HL-60 (cell line): ENCODE data around the gene CDC42BPB.

Experiments used
- DNase-seq, 2 experiments: peaks; one replicate each; pipeline ENCODE4 v3.0.0-alpha.2; 2010 to 2020; ENCODE audit warnings: low read depth in 1 of 2, low spot score in 1 of 2
- H3K27ac ChIP-seq: fragments of 250-450 bp; sonication (Bioruptor Pico); replicated peaks from 2 replicates; pipeline ENCODE4 v1.5.1; 2020; ENCODE audit warnings: mild to moderate bottlenecking, moderate library complexity
- H3K27me3 ChIP-seq: fragments of 250-450 bp; sonication (Bioruptor Pico); 2 replicates; pipeline ENCODE4 v1.5.1; 2021; ENCODE audit warnings: mild to moderate bottlenecking, moderate library complexity; ENCODE audit not compliant: insufficient read depth, poor library complexity, severe bottlenecking
- H3K4me3 ChIP-seq: replicated peaks from 2 replicates; pipeline ENCODE4 v1.5.1; 2011; ENCODE audit warnings: mild to moderate bottlenecking, control low read depth, low read length; ENCODE audit not compliant: insufficient read depth
- GABPA ChIP-seq: IDR thresholded peaks from 2 replicates; pipeline ENCODE4 v1.6.1; 2012; ENCODE audit warnings: low read depth
- POLR2AphosphoS5 ChIP-seq: IDR thresholded peaks from 2 replicates; pipeline ENCODE4 v1.6.1; 2012; ENCODE audit warnings: low read depth
- SPI1 ChIP-seq: IDR thresholded peaks from 2 replicates; pipeline ENCODE4 v1.6.1; 2012; ENCODE audit warnings: low read depth, mild to moderate bottlenecking, borderline replicate concordance
- TF ChIP-seq, protein P1 (sequence below): IDR thresholded peaks from 2 replicates; pipeline ENCODE4 v1.6.1; 2012; ENCODE audit warnings: low read depth; ENCODE audit not compliant: insufficient replicate concordance
- TF ChIP-seq, protein P2 (sequence below): IDR thresholded peaks from one replicate; pipeline ENCODE4 v1.5.1; 2011; ENCODE audit warnings: low read length, control low read depth, inconsistent platforms; ENCODE audit not compliant: insufficient read depth

Gene CDC42BPB

DNA sequence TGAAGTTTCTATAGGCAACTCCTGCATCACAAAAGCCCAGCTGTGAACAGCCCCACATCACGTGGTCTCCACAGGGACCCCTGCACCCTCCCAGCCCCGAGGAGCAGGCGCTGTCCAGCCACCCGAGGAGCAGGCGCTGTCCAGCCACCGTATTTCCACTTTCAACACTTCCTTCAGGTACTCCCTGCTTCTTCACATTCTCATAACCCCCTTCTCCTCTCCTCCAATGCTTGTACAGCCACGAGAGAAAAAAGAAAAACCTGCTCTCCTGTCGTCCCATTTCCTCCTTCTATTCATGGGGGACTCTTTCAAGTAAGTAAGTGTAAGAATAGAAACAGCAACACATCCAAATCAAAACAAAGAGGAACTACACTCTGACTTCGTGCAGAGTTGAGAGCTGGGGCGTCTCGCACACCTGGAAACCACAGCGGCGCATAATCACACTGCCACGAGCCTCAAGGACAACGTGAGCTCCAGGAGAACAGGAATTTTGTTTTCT is 11.9 kb downstream of the CDC42BPB start:
- no peak overlapping the region for H3K4me3 ChIP-seq
- TF ChIP-seq POLR2AphosphoS5: no peak
- TF ChIP-seq, protein P1, sequence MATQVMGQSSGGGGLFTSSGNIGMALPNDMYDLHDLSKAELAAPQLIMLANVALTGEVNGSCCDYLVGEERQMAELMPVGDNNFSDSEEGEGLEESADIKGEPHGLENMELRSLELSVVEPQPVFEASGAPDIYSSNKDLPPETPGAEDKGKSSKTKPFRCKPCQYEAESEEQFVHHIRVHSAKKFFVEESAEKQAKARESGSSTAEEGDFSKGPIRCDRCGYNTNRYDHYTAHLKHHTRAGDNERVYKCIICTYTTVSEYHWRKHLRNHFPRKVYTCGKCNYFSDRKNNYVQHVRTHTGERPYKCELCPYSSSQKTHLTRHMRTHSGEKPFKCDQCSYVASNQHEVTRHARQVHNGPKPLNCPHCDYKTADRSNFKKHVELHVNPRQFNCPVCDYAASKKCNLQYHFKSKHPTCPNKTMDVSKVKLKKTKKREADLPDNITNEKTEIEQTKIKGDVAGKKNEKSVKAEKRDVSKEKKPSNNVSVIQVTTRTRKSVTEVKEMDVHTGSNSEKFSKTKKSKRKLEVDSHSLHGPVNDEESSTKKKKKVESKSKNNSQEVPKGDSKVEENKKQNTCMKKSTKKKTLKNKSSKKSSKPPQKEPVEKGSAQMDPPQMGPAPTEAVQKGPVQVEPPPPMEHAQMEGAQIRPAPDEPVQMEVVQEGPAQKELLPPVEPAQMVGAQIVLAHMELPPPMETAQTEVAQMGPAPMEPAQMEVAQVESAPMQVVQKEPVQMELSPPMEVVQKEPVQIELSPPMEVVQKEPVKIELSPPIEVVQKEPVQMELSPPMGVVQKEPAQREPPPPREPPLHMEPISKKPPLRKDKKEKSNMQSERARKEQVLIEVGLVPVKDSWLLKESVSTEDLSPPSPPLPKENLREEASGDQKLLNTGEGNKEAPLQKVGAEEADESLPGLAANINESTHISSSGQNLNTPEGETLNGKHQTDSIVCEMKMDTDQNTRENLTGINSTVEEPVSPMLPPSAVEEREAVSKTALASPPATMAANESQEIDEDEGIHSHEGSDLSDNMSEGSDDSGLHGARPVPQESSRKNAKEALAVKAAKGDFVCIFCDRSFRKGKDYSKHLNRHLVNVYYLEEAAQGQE: peak; percentile 90
- peaks cover 6% of the 10 kb centered on the region for H3K27me3 ChIP-seq
- H3K27ac ChIP-seq: no peak overlapping the region
- DNase-seq: no peak

DNA sequence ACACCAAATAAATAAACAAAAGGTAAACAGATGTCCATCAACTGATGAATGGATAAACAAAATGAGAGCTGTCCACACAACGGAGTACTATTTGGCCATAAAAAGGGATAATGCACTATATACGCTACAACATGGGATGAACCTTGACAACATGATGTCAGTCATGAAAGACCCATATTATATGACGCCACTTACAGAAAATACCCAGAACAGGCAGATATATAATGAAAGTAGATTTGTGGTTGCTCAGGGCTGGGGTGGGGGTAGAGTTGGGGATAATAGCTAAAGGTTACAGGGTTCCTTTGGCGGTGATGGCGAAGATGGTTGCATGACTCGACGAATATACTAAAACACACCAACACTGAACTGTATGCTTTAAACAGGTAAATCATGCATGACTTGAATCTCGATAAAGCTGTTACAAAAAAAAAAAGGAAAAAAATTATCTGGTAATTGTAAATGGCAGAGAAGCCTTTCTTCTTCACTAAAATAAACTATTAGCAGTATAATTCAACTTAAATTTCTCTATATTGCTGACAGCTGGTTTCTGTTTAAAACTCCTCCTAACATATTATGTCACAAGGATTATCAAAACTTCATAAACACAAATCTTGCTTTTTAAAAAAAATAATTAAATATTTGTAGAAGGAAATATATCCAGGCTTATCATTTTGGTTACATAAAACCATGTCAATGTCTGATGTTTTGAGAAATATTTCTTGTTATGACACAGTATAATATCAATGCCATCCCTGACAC is 13.9 kb downstream of the CDC42BPB start:
- DNase-seq: no peak
- Histone ChIP-seq H3K4me3 (no peak overlapping the region), H3K27ac (no peak overlapping the region), H3K27me3 (peaks cover 6% of the 10 kb centered on the region)
- TF ChIP-seq, protein P2, sequence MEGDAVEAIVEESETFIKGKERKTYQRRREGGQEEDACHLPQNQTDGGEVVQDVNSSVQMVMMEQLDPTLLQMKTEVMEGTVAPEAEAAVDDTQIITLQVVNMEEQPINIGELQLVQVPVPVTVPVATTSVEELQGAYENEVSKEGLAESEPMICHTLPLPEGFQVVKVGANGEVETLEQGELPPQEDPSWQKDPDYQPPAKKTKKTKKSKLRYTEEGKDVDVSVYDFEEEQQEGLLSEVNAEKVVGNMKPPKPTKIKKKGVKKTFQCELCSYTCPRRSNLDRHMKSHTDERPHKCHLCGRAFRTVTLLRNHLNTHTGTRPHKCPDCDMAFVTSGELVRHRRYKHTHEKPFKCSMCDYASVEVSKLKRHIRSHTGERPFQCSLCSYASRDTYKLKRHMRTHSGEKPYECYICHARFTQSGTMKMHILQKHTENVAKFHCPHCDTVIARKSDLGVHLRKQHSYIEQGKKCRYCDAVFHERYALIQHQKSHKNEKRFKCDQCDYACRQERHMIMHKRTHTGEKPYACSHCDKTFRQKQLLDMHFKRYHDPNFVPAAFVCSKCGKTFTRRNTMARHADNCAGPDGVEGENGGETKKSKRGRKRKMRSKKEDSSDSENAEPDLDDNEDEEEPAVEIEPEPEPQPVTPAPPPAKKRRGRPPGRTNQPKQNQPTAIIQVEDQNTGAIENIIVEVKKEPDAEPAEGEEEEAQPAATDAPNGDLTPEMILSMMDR: no peak
- TF ChIP-seq POLR2AphosphoS5 (no peak), SPI1 (no peak), GABPA (no peak)
- TF ChIP-seq, protein P1: no peak

DNA sequence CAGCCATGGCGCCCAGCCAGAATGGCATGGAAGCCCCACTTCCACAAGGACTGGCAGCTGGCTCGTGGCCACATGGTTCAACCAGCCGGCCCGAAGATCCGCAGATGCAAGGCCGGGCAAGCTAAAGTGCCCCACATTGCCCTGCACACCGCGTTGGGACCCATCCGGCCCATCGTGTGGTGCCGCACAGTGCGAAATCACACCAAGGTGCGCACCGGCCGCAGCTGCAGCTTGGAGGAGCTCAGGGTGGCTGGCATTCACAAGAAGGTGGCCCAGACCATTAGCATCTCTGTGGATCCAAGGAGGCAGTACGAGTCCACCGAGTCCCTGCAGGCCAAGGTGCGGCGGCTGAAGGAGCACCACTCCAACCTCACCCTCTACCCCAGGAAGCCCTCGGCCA is 15.9 kb downstream of the CDC42BPB start:
- H3K27ac ChIP-seq: no peak overlapping the region
- no peak overlapping the region for H3K4me3 ChIP-seq
- peaks cover 6% of the 10 kb centered on the region for H3K27me3 ChIP-seq
- no peak for TF ChIP-seq POLR2AphosphoS5
- TF ChIP-seq, protein P2: no peak
- no peak for TF ChIP-seq GABPA
- TF ChIP-seq, protein P1: no peak
- no peak for TF ChIP-seq SPI1
- DNase-seq: no peak
